SIG-M5 treated with dmso at 0.1 percent for 504 hours (cell line): ENCODE measurements around the gene MALRD1.

Source experiments
- DNase-seq: peaks from one replicate; lab custom pipeline; 2025; ENCODE audit not compliant: unreplicated experiment; lab: John Stamatoyannopoulos, UW

The MALRD1 gene

GRCh38 chr10:19629567-19629966 lies 581.0 kb downstream of the MALRD1 start:
- DNase-seq: no peak

- DNase-seq: no peak
Observed at GRCh38 chr10:19634163-19634562, 585.6 kb downstream of the MALRD1 start.

GRCh38 chr10:19638182-19638895 lies 589.7 kb downstream of the MALRD1 start:
- DNase-seq: peak; percentile 61

GRCh38 chr10:19638896-19639233 lies 590.3 kb downstream of the MALRD1 start:
- no peak for DNase-seq

- no peak for DNase-seq
Observed at GRCh38 chr10:19640566-19641263, 592.1 kb downstream of the MALRD1 start.

GRCh38 chr10:19651549-19651948 lies 602.9 kb downstream of the MALRD1 start:
- no peak for DNase-seq

- no peak for DNase-seq
Observed at GRCh38 chr10:19652750-19653149, 604.1 kb downstream of the MALRD1 start.

- no peak for DNase-seq
Observed at GRCh38 chr10:19653931-19654330, 605.3 kb downstream of the MALRD1 start.

- DNase-seq: no peak
Observed at GRCh38 chr10:19654576-19654975, 606.0 kb downstream of the MALRD1 start.

- no peak for DNase-seq
Observed at GRCh38 chr10:19656420-19657042, 607.9 kb downstream of the MALRD1 start.

- no peak for DNase-seq
Observed at GRCh38 chr10:19658131-19658530, 609.5 kb downstream of the MALRD1 start.

GRCh38 chr10:19658622-19659233 lies 610.1 kb downstream of the MALRD1 start:
- DNase-seq: no peak

GRCh38 chr10:19659920-19660655 lies 611.5 kb downstream of the MALRD1 start:
- DNase-seq: no peak

GRCh38 chr10:19663344-19663743 lies 614.7 kb downstream of the MALRD1 start:
- no peak for DNase-seq

- DNase-seq: no peak
Observed at GRCh38 chr10:19668116-19668515, 619.5 kb downstream of the MALRD1 start.

GRCh38 chr10:19676063-19676462 lies 627.5 kb downstream of the MALRD1 start:
- no peak for DNase-seq

GRCh38 chr10:19683356-19683755 lies 634.8 kb downstream of the MALRD1 start:
- DNase-seq: no peak

- DNase-seq: no peak
Observed at GRCh38 chr10:19683960-19684359, 635.4 kb downstream of the MALRD1 start.

GRCh38 chr10:19688344-19688743 lies 639.7 kb downstream of the MALRD1 start:
- DNase-seq: no peak

- no peak for DNase-seq
Observed at GRCh38 chr10:19689231-19689630, 640.6 kb downstream of the MALRD1 start.

GRCh38 chr10:19699299-19699698 lies 650.7 kb downstream of the MALRD1 start:
- no peak for DNase-seq
